ENCODE results near the gene PEPD. TPM values are rescaled to one million over a fixed set of nuclear protein-coding genes. Genes with fewer than 3 reads are reported as not detected.
A peak's percentile ranks its signal among the peaks of the same experiment; 100 is the strongest.

The PEPD gene
- total and polyA plus RNA-seq, 3 experiments from 2014 or later: 47.9 to 109 (median 49.0) TPM

DNA sequence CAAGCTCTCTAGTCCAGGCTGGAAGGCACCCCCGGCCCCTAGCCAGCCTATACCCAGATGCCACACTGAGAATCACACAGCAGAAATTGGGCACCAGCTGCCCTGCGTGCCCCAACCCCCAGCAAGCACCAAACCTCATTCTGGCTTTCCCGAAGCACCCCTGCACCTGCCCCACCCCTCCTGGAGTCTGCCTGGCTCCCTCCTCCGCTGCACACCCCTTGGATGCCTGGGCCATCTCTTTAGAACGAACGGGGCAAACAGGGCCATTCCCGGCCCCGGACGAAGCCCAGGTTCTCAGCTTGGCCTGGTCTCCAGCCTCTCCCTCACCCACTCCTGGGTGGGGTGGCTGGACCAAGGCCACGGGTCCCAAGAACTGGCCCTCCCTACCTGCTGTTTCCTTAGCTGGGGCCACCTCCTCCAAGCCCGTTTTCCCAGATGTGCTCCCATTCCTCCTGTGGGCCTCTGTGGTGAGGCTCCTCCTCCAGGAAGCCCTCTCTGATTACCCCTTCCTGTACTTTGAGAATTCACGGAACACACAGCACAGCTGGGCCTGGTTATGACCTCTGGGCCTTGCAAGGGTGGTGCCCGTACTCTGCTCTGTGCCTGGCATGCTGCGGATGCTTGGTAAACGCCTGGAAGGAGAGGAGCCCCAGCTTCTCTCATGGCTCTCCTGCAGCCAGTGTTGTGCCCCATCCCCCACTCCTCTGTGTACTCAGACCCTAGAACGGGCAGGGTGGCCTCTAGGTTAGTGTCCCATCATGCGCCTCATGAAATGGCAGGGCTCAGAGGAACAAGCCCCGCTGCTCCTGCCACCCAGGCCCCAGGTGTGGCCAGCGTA lies 126.6 kb downstream of the PEPD start:
- CTCF ChIA-PET: interaction anchor here (0.8 to 1.0 kb wide), 2 partner anchors 12 kb away, joined by 3 to 4 read pairs; no protein-coding TSS in a partner anchor
- H3K4me1 ChIP-seq (ENCODE audit: insufficient read depth, low read length): no peaks in the 10 kb centered on the region
- H3K27me3 ChIP-seq (ENCODE audit: insufficient read depth, low read length, poor library complexity, severe bottlenecking): no peaks in the 10 kb centered on the region
- no peaks in the 10 kb centered on the region for H3K9me3 ChIP-seq (ENCODE audit: low read length)
- Mint-ChIP-seq H3K36me3 (peaks cover 0 to 3% (median 0%) of the 10 kb centered on the region in 3 donors), H3K4me3 (no peak overlapping the region), H3K4me1 (no peaks in the 10 kb centered on the region), H3K9me3 (no peaks in the 10 kb centered on the region), H3K27ac (peak overlapping the region in 2 of 8 donors; percentile 81 to 84), H3K27me3 (peaks cover 0 to 1% of the 10 kb centered on the region in 2 donors)
- peak in 1 of 5 donors; percentile 22 for DNase-seq
- POLR2A ChIA-PET: no interaction called here
- no peaks in the 10 kb centered on the region for H3K36me3 ChIP-seq (ENCODE audit: insufficient read depth, low read length)
- no peak overlapping the region for H3K4me3 ChIP-seq (ENCODE audit: low read length)
- no peak overlapping the region for H3K27ac ChIP-seq (ENCODE audit: low read depth, low read length)

DNA sequence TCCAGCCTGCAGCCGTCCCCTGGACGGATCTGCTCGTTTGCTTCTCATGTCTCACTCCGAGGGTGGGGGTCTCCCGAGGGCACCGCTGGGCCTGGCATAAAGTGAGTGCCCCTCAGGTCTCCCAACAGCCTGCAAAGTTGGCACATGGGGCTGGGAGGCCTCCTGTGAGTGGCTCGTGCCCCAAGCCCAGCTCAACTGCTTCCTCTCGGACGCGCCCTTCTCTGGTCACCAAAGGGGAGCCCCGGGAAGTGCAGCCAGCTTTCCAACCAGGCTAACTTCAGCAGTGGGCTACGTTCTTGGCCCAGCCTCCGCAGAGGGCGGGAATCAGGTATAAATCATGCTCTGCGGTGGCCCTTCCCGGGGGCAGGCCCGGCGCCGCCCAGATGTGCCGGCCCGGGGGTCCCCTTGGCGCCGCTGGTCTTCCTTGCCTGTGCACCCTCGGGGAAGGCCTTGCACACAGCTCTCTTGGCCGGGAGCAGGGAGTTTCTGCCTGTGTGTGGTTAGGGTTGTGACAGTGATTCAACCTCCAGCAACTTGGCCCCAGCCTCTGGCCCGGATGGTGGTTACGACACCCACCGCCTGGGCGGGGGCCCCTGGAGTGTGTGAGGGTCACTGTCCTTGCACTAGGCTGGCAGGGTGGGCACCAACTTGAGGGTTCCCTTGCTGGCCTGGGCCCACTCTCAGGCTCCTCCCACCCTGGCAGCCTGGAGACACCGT lies 127.4 kb downstream of the PEPD start:
- Mint-ChIP-seq H3K27me3 (no peaks in the 10 kb centered on the region), H3K4me3 (no peak overlapping the region), H3K27ac (peak overlapping the region in 1 of 8 donors; percentile 81), H3K36me3 (peaks cover 0 to 3% (median 0%) of the 10 kb centered on the region in 3 donors), H3K9me3 (no peaks in the 10 kb centered on the region), H3K4me1 (no peaks in the 10 kb centered on the region)
- no peaks in the 10 kb centered on the region for H3K36me3 ChIP-seq (ENCODE audit: insufficient read depth, low read length)
- H3K27me3 ChIP-seq (ENCODE audit: insufficient read depth, low read length, poor library complexity, severe bottlenecking): no peaks in the 10 kb centered on the region
- ChIA-PET CTCF (interaction anchor here (0.8 kb wide), 1 partner anchor 13 kb away, joined by 4 read pairs; no protein-coding TSS in a partner anchor), POLR2A (no interaction called here)
- H3K27ac ChIP-seq (ENCODE audit: low read depth, low read length): no peak overlapping the region
- H3K9me3 ChIP-seq (ENCODE audit: low read length): no peaks in the 10 kb centered on the region
- no peaks in the 10 kb centered on the region for H3K4me1 ChIP-seq (ENCODE audit: insufficient read depth, low read length)
- H3K4me3 ChIP-seq (ENCODE audit: low read length): no peak overlapping the region
- DNase-seq: peak in 1 of 5 donors; percentile 33

DNA sequence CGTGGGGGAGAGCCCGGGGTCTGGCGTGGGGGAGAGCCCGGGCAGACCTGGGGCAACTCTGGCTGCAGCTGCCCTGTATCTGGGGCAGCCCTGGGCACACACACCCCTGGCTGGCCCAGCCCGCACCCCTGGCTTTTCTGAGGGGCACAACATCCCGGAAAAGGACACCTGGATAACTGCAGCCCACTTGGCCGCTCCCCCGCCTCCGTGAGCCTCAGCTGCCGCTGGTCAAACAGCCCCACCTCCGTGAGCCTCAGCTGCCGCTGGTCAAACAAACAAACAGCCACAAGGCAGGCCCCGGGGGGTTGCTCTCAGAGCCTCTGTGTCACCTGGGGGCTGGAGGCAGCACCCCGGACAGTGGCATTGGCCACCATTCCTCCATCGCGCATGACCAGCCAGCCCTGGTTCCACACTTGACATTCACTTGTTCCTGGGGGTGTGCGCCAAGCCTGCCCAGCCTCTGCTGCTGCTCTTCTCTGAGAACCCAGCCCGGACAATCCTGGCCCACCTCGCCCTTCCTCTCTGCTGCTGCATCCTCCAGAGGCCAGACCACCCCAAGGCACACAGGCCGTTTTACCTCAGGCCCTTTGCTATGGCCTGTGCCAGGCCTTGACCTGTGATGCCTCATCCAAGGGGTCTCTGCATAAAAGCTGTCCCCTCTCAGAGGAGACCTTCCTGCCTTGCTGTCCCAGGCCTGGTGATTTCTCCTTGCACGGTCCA lies 128.1 kb downstream of the PEPD start:
- Histone ChIP-seq H3K4me3 (ENCODE audit: low read length) (no peak overlapping the region), H3K9me3 (ENCODE audit: low read length) (no peaks in the 10 kb centered on the region), H3K36me3 (ENCODE audit: insufficient read depth, low read length) (no peaks in the 10 kb centered on the region), H3K4me1 (ENCODE audit: insufficient read depth, low read length) (no peaks in the 10 kb centered on the region), H3K27me3 (ENCODE audit: insufficient read depth, low read length, poor library complexity, severe bottlenecking) (no peaks in the 10 kb centered on the region), H3K27ac (ENCODE audit: low read depth, low read length) (no peak overlapping the region)
- no peaks in the 10 kb centered on the region for H3K4me1 Mint-ChIP-seq
- peak in 1 of 5 donors; percentile 25 for DNase-seq
- H3K9me3 Mint-ChIP-seq: no peaks in the 10 kb centered on the region
- no peak overlapping the region for H3K4me3 Mint-ChIP-seq
- ChIA-PET POLR2A (no interaction called here), CTCF (no interaction called here)
- H3K27me3 Mint-ChIP-seq: no peaks in the 10 kb centered on the region
- peak overlapping the region in 1 of 8 donors; percentile 23 for H3K27ac Mint-ChIP-seq
- H3K36me3 Mint-ChIP-seq: peaks cover 0 to 3% (median 0%) of the 10 kb centered on the region in 3 donors

DNA sequence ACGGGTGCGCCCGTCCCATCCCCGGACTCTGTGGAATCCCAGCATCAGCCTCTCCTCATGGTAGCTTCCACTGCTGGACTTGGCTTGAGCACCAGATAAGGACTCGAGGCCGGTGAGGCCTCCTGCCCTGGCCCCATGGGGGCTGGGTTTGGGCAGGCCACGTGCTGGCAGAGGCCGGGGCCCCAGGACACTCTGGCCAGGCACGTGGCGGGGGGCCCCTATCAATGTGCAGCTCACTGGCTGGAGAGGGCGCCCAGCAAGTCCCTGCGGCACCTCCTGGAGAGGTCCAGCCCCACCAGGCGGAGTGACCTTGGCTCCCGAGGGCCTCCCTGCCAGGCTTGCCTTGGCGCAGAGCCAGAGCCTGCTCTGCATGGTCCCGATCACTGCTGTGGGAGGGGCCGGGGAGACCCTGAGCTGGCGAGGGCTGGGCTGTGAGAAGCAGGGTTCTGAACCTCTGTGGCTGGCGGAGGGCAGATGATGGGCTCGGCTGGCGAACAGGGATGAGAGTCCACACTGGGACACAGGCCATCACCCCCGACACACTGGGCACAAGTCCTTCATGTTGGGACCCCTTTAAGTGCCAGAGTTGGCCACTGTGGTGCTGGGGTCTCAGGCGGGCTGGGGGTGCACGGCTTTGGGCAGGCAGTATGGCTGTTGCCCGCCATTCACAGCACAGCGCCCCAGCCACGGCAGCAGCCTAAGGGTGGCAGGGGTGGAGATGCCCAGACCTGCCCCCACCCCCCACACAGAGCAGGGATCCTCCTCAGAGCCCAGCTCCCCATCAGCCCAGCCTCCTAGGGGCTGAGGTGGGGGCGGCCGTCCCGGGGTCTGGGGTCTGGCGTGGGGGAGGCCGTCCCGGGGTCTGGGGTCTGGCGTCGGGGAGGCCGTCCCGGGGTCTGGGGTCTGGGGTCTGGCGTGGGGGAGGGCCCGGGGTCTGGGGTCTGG lies 129.0 kb downstream of the PEPD start:
- peak in 1 of 5 donors; percentile 47 for DNase-seq
- Histone ChIP-seq H3K27me3 (ENCODE audit: insufficient read depth, low read length, poor library complexity, severe bottlenecking) (no peaks in the 10 kb centered on the region), H3K4me3 (ENCODE audit: low read length) (no peak overlapping the region), H3K9me3 (ENCODE audit: low read length) (no peaks in the 10 kb centered on the region), H3K4me1 (ENCODE audit: insufficient read depth, low read length) (no peaks in the 10 kb centered on the region), H3K27ac (ENCODE audit: low read depth, low read length) (no peak overlapping the region), H3K36me3 (ENCODE audit: insufficient read depth, low read length) (no peaks in the 10 kb centered on the region)
- ChIA-PET CTCF (interaction anchor here (0.8 kb wide), 1 partner anchor 14 kb away, joined by 3 read pairs; no protein-coding TSS in a partner anchor), POLR2A (no interaction called here)
- no peak overlapping the region for H3K4me3 Mint-ChIP-seq
- peaks cover 0 to 3% (median 0%) of the 10 kb centered on the region in 3 donors for H3K36me3 Mint-ChIP-seq
- H3K9me3 Mint-ChIP-seq: no peaks in the 10 kb centered on the region
- no peak overlapping the region for H3K27ac Mint-ChIP-seq
- H3K27me3 Mint-ChIP-seq: no peaks in the 10 kb centered on the region
- no peaks in the 10 kb centered on the region for H3K4me1 Mint-ChIP-seq

DNA sequence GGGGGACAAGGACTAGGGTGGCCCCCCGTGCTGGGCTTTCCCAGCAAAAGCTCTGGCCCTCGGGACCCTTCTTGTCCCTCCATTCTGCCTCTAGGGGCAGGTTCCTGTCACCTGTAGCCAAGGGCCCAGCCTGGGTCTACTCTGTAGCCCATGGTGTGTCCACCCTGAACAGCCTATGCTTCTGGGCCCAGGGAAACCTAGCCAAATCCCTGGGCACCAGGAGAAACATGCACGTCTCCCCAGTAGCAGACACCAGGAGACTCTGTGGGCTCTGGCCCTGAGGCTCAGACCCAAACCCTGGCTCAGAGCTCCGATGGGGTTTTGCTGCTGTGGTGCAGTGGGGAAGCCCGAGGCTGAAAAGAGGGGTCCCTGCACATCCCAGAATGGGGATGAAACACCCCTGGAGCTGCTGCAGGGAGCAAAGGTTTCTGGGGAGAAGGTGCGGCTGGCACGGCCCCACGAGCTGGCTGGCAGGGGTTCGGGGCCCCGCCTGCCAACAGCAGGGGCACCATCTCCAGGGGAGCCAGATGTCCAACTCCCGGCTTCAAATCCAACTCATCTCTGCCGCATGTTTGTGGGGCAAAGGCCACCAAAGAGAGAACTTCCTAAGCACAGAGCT lies 129.9 kb downstream of the PEPD start:
- Mint-ChIP-seq H3K4me3 (no peak overlapping the region), H3K27ac (no peak overlapping the region), H3K36me3 (peaks cover 0 to 12% (median 0%) of the 10 kb centered on the region in 3 donors), H3K27me3 (no peaks in the 10 kb centered on the region), H3K4me1 (peaks cover 0 to 5% (median 0%) of the 10 kb centered on the region in 3 donors), H3K9me3 (no peaks in the 10 kb centered on the region)
- Histone ChIP-seq H3K27ac (ENCODE audit: low read depth, low read length) (no peak overlapping the region), H3K36me3 (ENCODE audit: insufficient read depth, low read length) (no peaks in the 10 kb centered on the region), H3K27me3 (ENCODE audit: insufficient read depth, low read length, poor library complexity, severe bottlenecking) (no peaks in the 10 kb centered on the region), H3K4me3 (ENCODE audit: low read length) (no peak overlapping the region), H3K9me3 (ENCODE audit: low read length) (no peaks in the 10 kb centered on the region), H3K4me1 (ENCODE audit: insufficient read depth, low read length) (no peaks in the 10 kb centered on the region)
- peak in 1 of 5 donors; percentile 14 for DNase-seq
- ChIA-PET CTCF (interaction anchor here (1.7 kb wide), 1 partner anchor 24 kb away, joined by 4 read pairs; no protein-coding TSS in a partner anchor), POLR2A (no interaction called here)

DNA sequence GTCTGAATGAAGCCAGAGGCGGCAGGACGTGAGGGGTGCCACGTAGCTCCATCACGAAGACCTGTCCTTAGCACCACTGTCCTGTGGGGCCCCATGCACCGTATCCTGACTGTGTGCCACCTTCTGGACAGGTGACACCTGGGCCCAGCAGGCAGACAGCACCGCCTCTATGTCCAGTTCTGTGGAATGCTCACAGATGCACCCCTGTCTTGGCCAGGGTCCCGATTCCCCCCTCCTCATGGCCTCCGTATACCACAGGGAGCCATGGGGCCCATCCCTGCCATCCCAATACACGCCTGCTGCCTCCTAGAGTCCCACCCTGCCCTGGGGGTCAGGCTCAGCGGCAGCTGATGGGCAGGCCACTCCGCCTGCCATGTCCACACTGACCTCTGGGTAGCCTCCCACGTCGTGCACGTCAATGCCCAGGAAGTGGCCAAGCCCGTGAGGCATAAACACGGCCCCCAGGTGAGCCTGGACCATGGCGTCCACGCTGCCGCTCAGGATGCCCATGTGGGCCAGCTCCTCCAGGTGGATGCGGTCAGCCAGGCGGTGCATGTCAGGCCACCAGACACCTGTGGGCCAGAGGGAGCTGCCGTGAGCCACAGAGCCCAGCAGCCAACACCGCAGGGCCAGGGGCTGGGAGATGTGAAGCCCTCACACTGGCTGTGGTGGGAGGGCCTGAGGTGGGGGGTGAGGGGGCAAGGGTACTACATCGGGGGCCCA lies 130.5 kb downstream of the PEPD start:
- CTCF ChIA-PET: interaction anchor here (1.7 kb wide), 1 partner anchor 25 kb away, joined by 4 read pairs; no protein-coding TSS in a partner anchor

More for the DNA sequence above, 130.5 kb downstream of the PEPD start:
- H3K27ac ChIP-seq (ENCODE audit: low read depth, low read length): no peak overlapping the region
- POLR2A ChIA-PET: no interaction called here
- H3K36me3 ChIP-seq (ENCODE audit: insufficient read depth, low read length): no peaks in the 10 kb centered on the region
- H3K4me3 Mint-ChIP-seq: no peak overlapping the region
- H3K27me3 Mint-ChIP-seq: no peaks in the 10 kb centered on the region
- H3K36me3 Mint-ChIP-seq: peaks cover 0 to 18% (median 0%) of the 10 kb centered on the region in 3 donors
- H3K27me3 ChIP-seq (ENCODE audit: insufficient read depth, low read length, poor library complexity, severe bottlenecking): no peaks in the 10 kb centered on the region
- H3K9me3 ChIP-seq (ENCODE audit: low read length): no peaks in the 10 kb centered on the region
- H3K4me3 ChIP-seq (ENCODE audit: low read length): no peak overlapping the region
- H3K27ac Mint-ChIP-seq: no peak overlapping the region
- peak in 1 of 5 donors; percentile 42 for DNase-seq
- H3K9me3 Mint-ChIP-seq: no peaks in the 10 kb centered on the region
- H3K4me1 ChIP-seq (ENCODE audit: insufficient read depth, low read length): no peaks in the 10 kb centered on the region
- peaks cover 0 to 5% (median 0%) of the 10 kb centered on the region in 3 donors for H3K4me1 Mint-ChIP-seq
